ENCODE data around the gene ANKS1B. TPM values are rescaled to one million over a fixed set of nuclear protein-coding genes. Genes with fewer than 3 reads are reported as not detected.

Gene ANKS1B
- total RNA-seq, 2 donors from 2014 or later: 45.5 to 65.9 TPM

GRCh38 chr12:98939350-98939749, 1045.4 kb downstream of the ANKS1B start:
- H3K4me3 ChIP-seq: no peak overlapping the region
- no peaks in the 10 kb centered on the region for H3K36me3 ChIP-seq
- no peak for TF ChIP-seq CTCF (IDR thresholded peaks at IDR 0.05)
- H3K9me3 ChIP-seq: no peaks in the 10 kb centered on the region
- H3K4me1 ChIP-seq (ENCODE audit: control insufficient read depth in 1 of 2, low read depth in 2 of 2): no peaks in the 10 kb centered on the region
- no peak for DNase-seq (ENCODE audit: low spot score)
- H3K27ac ChIP-seq: no peak overlapping the region
- H3K27me3 ChIP-seq (replicated peaks; ENCODE audit: insufficient read depth): no peaks in the 10 kb centered on the region
- no peak for ATAC-seq (ENCODE audit: insufficient number of reproducible peaks, low FRiP score, low read depth)

- no peaks in the 10 kb centered on the region for H3K4me1 ChIP-seq (ENCODE audit: control insufficient read depth in 1 of 2, low read depth in 2 of 2)
- no peak overlapping the region for H3K4me3 ChIP-seq
- ATAC-seq (ENCODE audit: insufficient number of reproducible peaks, low FRiP score, low read depth): no peak
- H3K9me3 ChIP-seq: no peaks in the 10 kb centered on the region
- no peak for TF ChIP-seq CTCF (IDR thresholded peaks at IDR 0.05)
- no peaks in the 10 kb centered on the region for H3K36me3 ChIP-seq
- DNase-seq (ENCODE audit: low spot score): no peak
- H3K27ac ChIP-seq: no peak overlapping the region
- no peaks in the 10 kb centered on the region for H3K27me3 ChIP-seq (replicated peaks; ENCODE audit: insufficient read depth)
Measured at GRCh38 chr12:98935847-98936246, 1048.9 kb downstream of the ANKS1B start.

GRCh38 chr12:98922871-98923270, 1061.9 kb downstream of the ANKS1B start:
- H3K36me3 ChIP-seq: no peaks in the 10 kb centered on the region
- no peaks in the 10 kb centered on the region for H3K9me3 ChIP-seq
- H3K4me3 ChIP-seq: no peak overlapping the region
- no peak for DNase-seq (ENCODE audit: low spot score)
- H3K27ac ChIP-seq: no peak overlapping the region
- no peaks in the 10 kb centered on the region for H3K4me1 ChIP-seq (ENCODE audit: control insufficient read depth in 1 of 2, low read depth in 2 of 2)
- no peak for TF ChIP-seq CTCF (IDR thresholded peaks at IDR 0.05)
- no peak for ATAC-seq (ENCODE audit: insufficient number of reproducible peaks, low FRiP score, low read depth)
- H3K27me3 ChIP-seq (replicated peaks; ENCODE audit: insufficient read depth): no peaks in the 10 kb centered on the region

GRCh38 chr12:98918176-98918863, 1066.4 kb downstream of the ANKS1B start:
- TF ChIP-seq CTCF (IDR thresholded peaks at IDR 0.05): no peak
- ATAC-seq (ENCODE audit: insufficient number of reproducible peaks, low FRiP score, low read depth): no peak
- Histone ChIP-seq H3K27me3 (replicated peaks; ENCODE audit: insufficient read depth) (no peaks in the 10 kb centered on the region), H3K9me3 (no peaks in the 10 kb centered on the region), H3K4me1 (ENCODE audit: control insufficient read depth in 1 of 2, low read depth in 2 of 2) (no peaks in the 10 kb centered on the region), H3K4me3 (no peak overlapping the region), H3K27ac (no peak overlapping the region), H3K36me3 (no peaks in the 10 kb centered on the region)
- DNase-seq (ENCODE audit: low spot score): no peak

- ATAC-seq (ENCODE audit: insufficient number of reproducible peaks, low FRiP score, low read depth) (no peak), DNase-seq (ENCODE audit: low spot score) (no peak)
- no peak overlapping the region for H3K27ac ChIP-seq
- H3K27me3 ChIP-seq (replicated peaks; ENCODE audit: insufficient read depth): no peaks in the 10 kb centered on the region
- no peaks in the 10 kb centered on the region for H3K9me3 ChIP-seq
- TF ChIP-seq CTCF (IDR thresholded peaks at IDR 0.05): no peak
- H3K36me3 ChIP-seq: no peaks in the 10 kb centered on the region
- no peak overlapping the region for H3K4me3 ChIP-seq
- no peaks in the 10 kb centered on the region for H3K4me1 ChIP-seq (ENCODE audit: control insufficient read depth in 1 of 2, low read depth in 2 of 2)
Measured at GRCh38 chr12:98916106-98916505, 1068.6 kb downstream of the ANKS1B start.
